HL-60 (cell line): ENCODE data around the gene RPS5.
"Not testable (repeated sequence)": the region's sequence is repeated elsewhere in the genome, so short reads cannot be mapped to it uniquely, and the experiment has no call there.

ENCODE experiments used
- POLR2AphosphoS5 ChIP-seq: IDR thresholded peaks from 2 replicates; pipeline ENCODE4 v1.6.1; 2012; ENCODE audit warnings: low read depth
- TF ChIP-seq, protein P1 (sequence below): IDR thresholded peaks from one replicate; pipeline ENCODE4 v1.5.1; 2011; ENCODE audit warnings: low read length, control low read depth, inconsistent platforms; ENCODE audit not compliant: insufficient read depth

DNA sequence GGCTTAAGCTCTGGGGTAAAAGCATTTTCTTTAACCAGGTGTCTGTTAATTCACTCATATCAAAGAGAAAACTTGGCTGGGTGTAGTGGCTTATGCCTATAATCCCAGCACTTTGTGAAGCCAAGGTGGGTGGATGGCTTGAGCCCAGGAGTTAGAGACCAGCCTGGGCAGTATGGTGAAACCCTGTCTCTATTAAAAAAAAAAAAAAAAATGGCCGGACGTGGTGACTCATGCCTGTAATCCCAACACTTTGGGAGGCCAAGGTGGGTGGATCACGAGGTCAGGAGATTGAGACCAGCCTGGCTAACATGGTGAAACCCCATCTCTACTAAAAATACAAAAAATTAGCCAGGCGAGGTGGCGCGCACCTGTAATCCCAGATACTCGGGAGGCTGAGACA, 10.3 kb upstream of the RPS5 start:
- not testable (repeated sequence) for TF ChIP-seq POLR2AphosphoS5
- TF ChIP-seq, protein P1, sequence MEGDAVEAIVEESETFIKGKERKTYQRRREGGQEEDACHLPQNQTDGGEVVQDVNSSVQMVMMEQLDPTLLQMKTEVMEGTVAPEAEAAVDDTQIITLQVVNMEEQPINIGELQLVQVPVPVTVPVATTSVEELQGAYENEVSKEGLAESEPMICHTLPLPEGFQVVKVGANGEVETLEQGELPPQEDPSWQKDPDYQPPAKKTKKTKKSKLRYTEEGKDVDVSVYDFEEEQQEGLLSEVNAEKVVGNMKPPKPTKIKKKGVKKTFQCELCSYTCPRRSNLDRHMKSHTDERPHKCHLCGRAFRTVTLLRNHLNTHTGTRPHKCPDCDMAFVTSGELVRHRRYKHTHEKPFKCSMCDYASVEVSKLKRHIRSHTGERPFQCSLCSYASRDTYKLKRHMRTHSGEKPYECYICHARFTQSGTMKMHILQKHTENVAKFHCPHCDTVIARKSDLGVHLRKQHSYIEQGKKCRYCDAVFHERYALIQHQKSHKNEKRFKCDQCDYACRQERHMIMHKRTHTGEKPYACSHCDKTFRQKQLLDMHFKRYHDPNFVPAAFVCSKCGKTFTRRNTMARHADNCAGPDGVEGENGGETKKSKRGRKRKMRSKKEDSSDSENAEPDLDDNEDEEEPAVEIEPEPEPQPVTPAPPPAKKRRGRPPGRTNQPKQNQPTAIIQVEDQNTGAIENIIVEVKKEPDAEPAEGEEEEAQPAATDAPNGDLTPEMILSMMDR = not testable (repeated sequence)
